GM12801 (cell line): ENCODE results near the gene WNT9B.

ENCODE experiments used
- CTCF ChIP-seq: IDR thresholded peaks from one replicate; pipeline ENCODE4 v1.5.1; 2011; ENCODE audit warnings: control low read depth; ENCODE audit not compliant: insufficient read length; ENCODE audit errors: extremely low read depth

The WNT9B gene

DNA sequence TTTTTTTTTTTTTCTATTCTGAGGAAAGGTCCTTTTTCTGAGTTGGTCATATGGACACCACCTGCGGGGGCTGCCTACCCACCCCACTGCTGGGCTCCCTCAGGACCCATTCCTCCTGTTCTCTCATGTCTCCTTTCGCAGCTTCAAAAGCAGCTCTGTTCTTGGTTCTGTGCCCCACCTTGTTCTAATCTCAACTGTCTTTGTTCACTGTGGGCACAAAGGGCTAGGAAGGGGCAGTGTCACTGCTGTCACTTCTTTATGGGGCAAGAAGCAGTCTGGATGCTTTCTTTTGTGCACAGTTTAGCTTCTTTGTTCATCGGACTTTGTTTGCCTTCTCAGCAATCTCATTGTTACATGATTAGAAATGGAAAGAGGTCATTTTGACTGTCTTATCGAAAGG is 78.7 kb downstream of the WNT9B start:
- no peak for TF ChIP-seq CTCF

- no peak for TF ChIP-seq CTCF
Measured at GRCh38 chr17:46931596-46931995, 80.2 kb downstream of the WNT9B start.

- no peak for TF ChIP-seq CTCF
Measured at GRCh38 chr17:46935658-46936266, 84.4 kb downstream of the WNT9B start.
